OCI-M2 (cell line): ENCODE data around the gene MSANTD2.
"Not testable (repeated sequence)": the region's sequence is repeated elsewhere in the genome, so short reads cannot be mapped to it uniquely, and the experiment has no call there.

Experiments used
- DNase-seq: peaks from one replicate; lab custom pipeline; 2025; ENCODE audit not compliant: unreplicated experiment; lab: John Stamatoyannopoulos, UW

The MSANTD2 gene

GRCh38 chr11:124778281-124778680 lies 21.9 kb downstream of the MSANTD2 start:
- DNase-seq, result no peak

GRCh38 chr11:124776865-124777645 lies 23.2 kb downstream of the MSANTD2 start:
- no peak for DNase-seq

- not testable (repeated sequence) for DNase-seq
Measured at GRCh38 chr11:124770959-124771358, 29.2 kb downstream of the MSANTD2 start.

- DNase-seq, result no peak
Measured at GRCh38 chr11:124769806-124770774, 30.1 kb downstream of the MSANTD2 start.

- no peak for DNase-seq
Measured at GRCh38 chr11:124768914-124769313, 31.3 kb downstream of the MSANTD2 start.

- DNase-seq, result no peak
Measured at GRCh38 chr11:124766156-124766555, 34.0 kb downstream of the MSANTD2 start.

GRCh38 chr11:124763156-124763947 lies 36.9 kb downstream of the MSANTD2 start:
- DNase-seq, result no peak

GRCh38 chr11:124762624-124763155 lies 37.5 kb downstream of the MSANTD2 start:
- DNase-seq, result no peak

GRCh38 chr11:124762105-124762623 lies 38.0 kb downstream of the MSANTD2 start, which contains the start of gene ESAM:
ESAM (minus strand) TSS chr11:124762290; CDS start chr11:124762154, 136 bp downstream.
- DNase-seq, result no peak

GRCh38 chr11:124761301-124762104 lies 38.7 kb downstream of the MSANTD2 start:
- DNase-seq, result no peak

- DNase-seq, result no peak
Measured at GRCh38 chr11:124760806-124761205, 39.4 kb downstream of the MSANTD2 start.

- DNase-seq, result no peak
Measured at GRCh38 chr11:124760205-124760652, 40.0 kb downstream of the MSANTD2 start.

GRCh38 chr11:124759266-124760204 lies 40.7 kb downstream of the MSANTD2 start:
- no peak for DNase-seq

- DNase-seq, result peak; percentile 38
Measured at GRCh38 chr11:124758355-124759265, 41.6 kb downstream of the MSANTD2 start.

GRCh38 chr11:124757320-124757719 lies 42.9 kb downstream of the MSANTD2 start:
- DNase-seq, result no peak

GRCh38 chr11:124756753-124757227 lies 43.4 kb downstream of the MSANTD2 start:
- no peak for DNase-seq

- no peak for DNase-seq
Measured at GRCh38 chr11:124756033-124756752, 44.0 kb downstream of the MSANTD2 start.
